ENCODE data around the gene DYNLRB2.
A peak's percentile ranks its signal among the peaks of the same experiment; 100 is the strongest.

DYNLRB2 gene

GRCh38 chr16:80543162-80543561, 2.4 kb downstream of the DYNLRB2 start:
- TF ChIP-seq SPI1 (IDR thresholded peaks at IDR 0.05; ENCODE audit: low read depth, low read length), result no peak
- TF ChIP-seq POU2F2 (IDR thresholded peaks at IDR 0.05; ENCODE audit: low read depth, low read length), result no peak
- TF ChIP-seq PAX5 (IDR thresholded peaks at IDR 0.05; ENCODE audit: insufficient read depth, low read length, severe bottlenecking), result no peak
- no peak for TF ChIP-seq POLR2A (IDR thresholded peaks at IDR 0.05; ENCODE audit: low read depth, low read length)
- TF ChIP-seq TAF1 (IDR thresholded peaks at IDR 0.05; ENCODE audit: low read depth, low read length), result no peak
- no peak for TF ChIP-seq POLR2AphosphoS5 (IDR thresholded peaks at IDR 0.05; ENCODE audit: low read depth, low read length)

DNA sequence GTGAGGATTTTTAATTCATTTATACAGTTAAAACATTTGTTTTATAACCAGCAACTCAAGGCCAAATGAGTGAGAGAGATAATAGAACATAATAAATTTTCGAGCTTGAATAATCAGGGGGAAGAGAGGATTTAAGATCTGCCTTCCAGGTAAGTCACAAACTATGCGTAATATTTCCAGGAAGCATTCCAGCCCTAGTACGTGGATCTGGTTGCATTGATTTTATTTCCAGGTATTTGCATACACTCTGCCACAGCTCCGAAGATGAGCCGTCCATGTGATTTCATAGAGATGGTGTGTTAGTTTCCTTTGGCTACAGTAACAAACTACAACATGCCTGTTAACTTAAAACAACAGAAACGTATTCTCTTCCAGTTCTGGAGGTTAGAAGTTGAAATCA, 3.5 kb downstream of the DYNLRB2 start:
- no peak for FAIRE-seq
- DNase-seq (ENCODE audit: insufficient read length, low spot score), result no peak
- no peak for TF ChIP-seq PAX5 (IDR thresholded peaks at IDR 0.05; ENCODE audit: insufficient read depth, low read length, severe bottlenecking)
- TF ChIP-seq TAF1 (IDR thresholded peaks at IDR 0.05; ENCODE audit: low read depth, low read length), result no peak
- TF ChIP-seq SPI1 (IDR thresholded peaks at IDR 0.05; ENCODE audit: low read depth, low read length), result no peak
- no peak for TF ChIP-seq POLR2A (IDR thresholded peaks at IDR 0.05; ENCODE audit: low read depth, low read length)
- TF ChIP-seq POLR2AphosphoS5 (IDR thresholded peaks at IDR 0.05; ENCODE audit: low read depth, low read length), result no peak
- no peak for TF ChIP-seq POU2F2 (IDR thresholded peaks at IDR 0.05; ENCODE audit: low read depth, low read length)

More at GRCh38 chr16:80543162-80543561, 2.4 kb downstream of the DYNLRB2 start:
- DNase-seq (ENCODE audit: insufficient read length, low spot score), result no peak
- FAIRE-seq, result no peak

DNA sequence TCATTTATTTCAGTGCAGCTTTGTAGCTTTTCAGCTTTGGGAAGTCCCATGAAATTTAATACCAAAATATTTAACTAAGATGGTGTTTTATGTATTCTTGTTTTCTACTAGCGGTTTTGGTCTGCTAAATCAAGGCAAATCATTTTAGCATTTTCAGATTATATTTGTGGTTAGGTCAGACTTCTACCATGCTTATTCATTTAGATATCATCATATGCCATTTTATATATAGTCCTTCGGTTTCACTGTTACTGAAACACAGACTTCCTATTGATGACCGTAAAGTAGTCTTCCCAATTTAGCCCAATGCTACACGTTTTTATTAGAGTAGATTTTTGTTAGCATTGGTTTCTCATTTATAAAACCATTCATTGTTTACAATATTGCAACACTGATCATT, 5.5 kb downstream of the DYNLRB2 start:
- DNase-seq (ENCODE audit: insufficient read length, low spot score) (no peak), FAIRE-seq (peak; percentile 9)
- TF ChIP-seq PAX5 (IDR thresholded peaks at IDR 0.05; ENCODE audit: insufficient read depth, low read length, severe bottlenecking), result no peak
- no peak for TF ChIP-seq POLR2A (IDR thresholded peaks at IDR 0.05; ENCODE audit: low read depth, low read length)
- no peak for TF ChIP-seq POLR2AphosphoS5 (IDR thresholded peaks at IDR 0.05; ENCODE audit: low read depth, low read length)
- TF ChIP-seq SPI1 (IDR thresholded peaks at IDR 0.05; ENCODE audit: low read depth, low read length), result no peak
- no peak for TF ChIP-seq TAF1 (IDR thresholded peaks at IDR 0.05; ENCODE audit: low read depth, low read length)
- TF ChIP-seq POU2F2 (IDR thresholded peaks at IDR 0.05; ENCODE audit: low read depth, low read length), result no peak

GRCh38 chr16:80547145-80547544, 6.4 kb downstream of the DYNLRB2 start:
- DNase-seq (ENCODE audit: insufficient read length, low spot score) (no peak), FAIRE-seq (no peak)
- TF ChIP-seq PAX5 (IDR thresholded peaks at IDR 0.05; ENCODE audit: insufficient read depth, low read length, severe bottlenecking) (no peak), POLR2A (IDR thresholded peaks at IDR 0.05; ENCODE audit: low read depth, low read length) (no peak), POU2F2 (IDR thresholded peaks at IDR 0.05; ENCODE audit: low read depth, low read length) (no peak), TAF1 (IDR thresholded peaks at IDR 0.05; ENCODE audit: low read depth, low read length) (no peak), POLR2AphosphoS5 (IDR thresholded peaks at IDR 0.05; ENCODE audit: low read depth, low read length) (no peak), SPI1 (IDR thresholded peaks at IDR 0.05; ENCODE audit: low read depth, low read length) (peak; percentile 59; the same call in 1 of the 2 replicates)

GRCh38 chr16:80552277-80552676, 11.5 kb downstream of the DYNLRB2 start:
- FAIRE-seq (no peak), DNase-seq (ENCODE audit: insufficient read length, low spot score) (no peak)
- TF ChIP-seq TAF1 (IDR thresholded peaks at IDR 0.05; ENCODE audit: low read depth, low read length) (no peak), POU2F2 (IDR thresholded peaks at IDR 0.05; ENCODE audit: low read depth, low read length) (no peak), POLR2A (IDR thresholded peaks at IDR 0.05; ENCODE audit: low read depth, low read length) (no peak)

- TF ChIP-seq TAF1 (IDR thresholded peaks at IDR 0.05; ENCODE audit: low read depth, low read length) (no peak), POLR2AphosphoS5 (IDR thresholded peaks at IDR 0.05; ENCODE audit: low read depth, low read length) (no peak), POLR2A (IDR thresholded peaks at IDR 0.05; ENCODE audit: low read depth, low read length) (no peak), SPI1 (IDR thresholded peaks at IDR 0.05; ENCODE audit: low read depth, low read length) (no peak), PAX5 (IDR thresholded peaks at IDR 0.05; ENCODE audit: insufficient read depth, low read length, severe bottlenecking) (no peak), POU2F2 (IDR thresholded peaks at IDR 0.05; ENCODE audit: low read depth, low read length) (no peak)
- FAIRE-seq (peak; percentile 26), DNase-seq (ENCODE audit: insufficient read length, low spot score) (no peak)
Observed at GRCh38 chr16:80554033-80554432, 13.2 kb downstream of the DYNLRB2 start.

DNA sequence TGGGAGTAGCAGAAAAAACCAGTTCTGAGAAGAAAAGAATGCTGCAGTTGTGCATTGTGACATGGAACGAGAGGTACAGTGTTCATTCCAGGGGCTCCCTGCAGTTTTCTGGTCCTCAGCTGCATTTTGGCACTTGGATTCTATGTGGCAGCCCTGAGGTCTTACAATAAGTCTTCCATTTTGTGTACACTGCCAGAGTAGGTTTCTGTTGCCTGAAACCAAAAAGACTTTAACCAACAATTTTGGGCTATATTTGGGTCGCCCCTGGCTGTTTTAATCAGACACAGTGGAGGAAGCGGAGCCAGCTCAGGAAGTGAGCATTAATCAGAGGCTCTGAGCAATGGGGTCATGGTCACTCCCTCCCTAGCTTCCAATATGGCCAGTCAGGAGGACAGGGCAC, 15.7 kb downstream of the DYNLRB2 start:
- DNase-seq (ENCODE audit: insufficient read length, low spot score) (no peak), FAIRE-seq (no peak)
- TF ChIP-seq POLR2AphosphoS5 (IDR thresholded peaks at IDR 0.05; ENCODE audit: low read depth, low read length), result no peak
- TF ChIP-seq POU2F2 (IDR thresholded peaks at IDR 0.05; ENCODE audit: low read depth, low read length), result no peak
- no peak for TF ChIP-seq SPI1 (IDR thresholded peaks at IDR 0.05; ENCODE audit: low read depth, low read length)
- no peak for TF ChIP-seq PAX5 (IDR thresholded peaks at IDR 0.05; ENCODE audit: insufficient read depth, low read length, severe bottlenecking)
- TF ChIP-seq TAF1 (IDR thresholded peaks at IDR 0.05; ENCODE audit: low read depth, low read length), result no peak
- no peak for TF ChIP-seq POLR2A (IDR thresholded peaks at IDR 0.05; ENCODE audit: low read depth, low read length)

DNA sequence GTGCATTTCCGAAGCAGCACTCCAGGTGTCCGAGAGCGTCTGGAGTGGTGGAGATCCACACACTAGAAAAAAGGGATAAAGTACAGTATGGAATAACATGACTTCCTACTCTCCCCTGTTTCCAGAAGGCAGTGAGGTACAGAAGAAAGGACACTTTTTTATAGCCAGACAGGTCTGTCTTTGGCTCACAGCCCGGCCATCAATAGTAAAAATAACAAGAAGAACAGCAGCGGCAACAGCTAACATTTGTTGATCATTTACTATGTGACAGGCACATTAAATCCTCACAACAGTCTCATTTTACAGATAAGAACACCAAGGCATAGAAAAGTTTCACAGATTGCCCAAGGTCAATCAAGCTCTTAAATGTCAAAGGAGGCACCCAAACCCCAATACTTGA, 16.2 kb downstream of the DYNLRB2 start:
- FAIRE-seq (no peak), DNase-seq (ENCODE audit: insufficient read length, low spot score) (no peak)
- TF ChIP-seq POU2F2 (IDR thresholded peaks at IDR 0.05; ENCODE audit: low read depth, low read length), result no peak
- no peak for TF ChIP-seq POLR2A (IDR thresholded peaks at IDR 0.05; ENCODE audit: low read depth, low read length)
- TF ChIP-seq TAF1 (IDR thresholded peaks at IDR 0.05; ENCODE audit: low read depth, low read length), result no peak

- FAIRE-seq (no peak), DNase-seq (ENCODE audit: insufficient read length, low spot score) (no peak)
- no peak for TF ChIP-seq PAX5 (IDR thresholded peaks at IDR 0.05; ENCODE audit: insufficient read depth, low read length, severe bottlenecking)
- no peak for TF ChIP-seq POLR2AphosphoS5 (IDR thresholded peaks at IDR 0.05; ENCODE audit: low read depth, low read length)
- no peak for TF ChIP-seq POU2F2 (IDR thresholded peaks at IDR 0.05; ENCODE audit: low read depth, low read length)
- no peak for TF ChIP-seq SPI1 (IDR thresholded peaks at IDR 0.05; ENCODE audit: low read depth, low read length)
- no peak for TF ChIP-seq POLR2A (IDR thresholded peaks at IDR 0.05; ENCODE audit: low read depth, low read length)
- TF ChIP-seq TAF1 (IDR thresholded peaks at IDR 0.05; ENCODE audit: low read depth, low read length), result no peak
Observed at GRCh38 chr16:80559369-80559768, 18.6 kb downstream of the DYNLRB2 start.

DNA sequence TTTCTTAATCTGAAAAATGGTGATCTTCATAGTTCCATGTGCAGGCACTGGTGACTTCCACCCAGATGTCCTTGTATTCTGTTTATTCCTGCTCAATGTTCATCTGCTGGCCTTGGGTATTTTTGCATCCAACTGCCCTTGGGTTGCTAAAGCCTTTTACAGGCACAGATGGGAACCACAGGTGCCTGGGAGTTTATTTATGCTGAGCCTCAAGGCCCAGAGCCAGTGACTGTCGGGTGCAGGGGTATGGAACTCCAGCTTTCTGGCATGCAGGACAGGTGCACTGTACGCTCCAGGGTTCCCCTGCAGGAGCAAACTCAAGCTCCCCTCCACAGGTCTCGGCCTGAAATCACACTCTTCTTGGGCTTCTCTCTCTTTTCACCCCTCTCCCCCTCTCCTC, 22.3 kb downstream of the DYNLRB2 start:
- no peak for DNase-seq (ENCODE audit: insufficient read length, low spot score)

More for the DNA sequence above, 22.3 kb downstream of the DYNLRB2 start:
- no peak for FAIRE-seq
- TF ChIP-seq SPI1 (IDR thresholded peaks at IDR 0.05; ENCODE audit: low read depth, low read length) (no peak), PAX5 (IDR thresholded peaks at IDR 0.05; ENCODE audit: insufficient read depth, low read length, severe bottlenecking) (no peak), POLR2AphosphoS5 (IDR thresholded peaks at IDR 0.05; ENCODE audit: low read depth, low read length) (no peak), POLR2A (IDR thresholded peaks at IDR 0.05; ENCODE audit: low read depth, low read length) (no peak), TAF1 (IDR thresholded peaks at IDR 0.05; ENCODE audit: low read depth, low read length) (no peak)
